GM21528 (cell line): ENCODE measurements around the gene C1orf159.
"Not testable (repeated sequence)": the region's sequence is repeated elsewhere in the genome, so short reads cannot be mapped to it uniquely, and the experiment has no call there.

Experiments used
- ATAC-seq: cut with Tn5 transposase; IDR thresholded peaks from one replicate; pipeline ENCODE4 v1.9.1; 2021; ENCODE audit warnings: mild to moderate bottlenecking, moderate library complexity; ENCODE audit not compliant: unreplicated experiment, low FRiP score

The C1orf159 gene

DNA sequence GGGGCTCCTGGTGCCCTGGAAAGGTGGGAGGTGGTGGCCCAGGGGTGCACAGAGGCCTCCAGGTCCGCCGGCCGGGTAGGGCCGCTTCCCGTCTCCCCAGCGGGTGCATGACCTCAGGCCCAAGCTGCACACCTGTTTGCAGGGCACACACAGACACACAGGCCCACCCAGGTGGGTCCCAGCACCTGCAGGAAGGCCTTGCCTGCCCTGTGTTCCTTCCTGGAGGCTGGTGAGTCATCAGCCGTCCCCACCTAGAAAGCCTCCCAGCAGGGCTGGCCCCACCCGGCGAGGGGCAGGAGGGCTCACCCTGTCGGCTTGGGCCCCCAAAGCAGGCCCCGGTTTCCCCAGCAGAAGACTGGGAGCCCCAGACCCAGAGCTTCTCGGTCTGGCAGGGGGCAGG is 34.2 kb upstream of the C1orf159 start:
- ATAC-seq: no peak

- no peak for ATAC-seq
These were observed 33.5 kb upstream of the C1orf159 start for GRCh38 chr1:1149416-1149815.

DNA sequence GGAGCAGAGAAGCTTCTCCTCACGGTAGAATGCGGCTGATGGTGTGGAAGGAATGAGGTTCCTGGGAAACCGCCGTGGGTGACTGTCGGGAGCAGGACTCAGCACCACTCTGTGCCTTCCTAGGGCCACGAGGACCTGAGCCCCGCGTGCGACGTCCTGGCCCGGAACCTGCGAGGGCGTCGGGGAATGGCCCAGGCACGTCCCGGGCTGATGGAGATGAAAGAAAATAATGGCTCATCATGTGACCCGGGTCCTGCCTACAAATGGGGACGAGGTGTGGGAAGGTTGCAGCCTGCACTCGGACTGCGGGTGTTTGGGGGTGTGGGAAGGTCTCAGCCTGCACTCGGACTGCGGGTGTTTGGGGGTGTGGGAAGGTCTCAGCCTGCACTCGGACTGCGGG is 32.7 kb upstream of the C1orf159 start:
- ATAC-seq: no peak

- no peak for ATAC-seq
These were observed 32.2 kb upstream of the C1orf159 start for GRCh38 chr1:1148061-1148460.

- no peak for ATAC-seq
These were observed 30.7 kb upstream of the C1orf159 start for GRCh38 chr1:1146596-1146995.

- ATAC-seq: no peak
These were observed 30.1 kb upstream of the C1orf159 start for GRCh38 chr1:1146026-1146425.

DNA sequence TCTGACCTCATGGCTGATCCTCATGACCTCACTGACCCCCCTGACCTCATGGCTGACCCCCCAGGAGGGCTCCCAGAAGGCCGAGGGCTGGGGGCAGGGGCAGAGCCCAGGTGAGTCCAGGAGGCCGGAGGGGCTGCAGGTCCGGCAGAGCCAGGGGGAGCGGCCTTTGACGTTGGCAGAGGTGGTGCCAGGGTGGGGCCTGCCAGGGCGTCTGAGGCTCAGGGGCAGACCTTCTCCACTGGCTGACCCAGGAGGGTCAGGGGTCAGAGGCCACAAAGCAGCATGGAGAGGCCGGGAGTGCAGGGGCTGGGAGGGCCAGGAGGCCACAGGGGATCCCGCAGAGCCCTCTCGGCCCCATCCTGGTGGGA is 29.6 kb upstream of the C1orf159 start:
- ATAC-seq: no peak

DNA sequence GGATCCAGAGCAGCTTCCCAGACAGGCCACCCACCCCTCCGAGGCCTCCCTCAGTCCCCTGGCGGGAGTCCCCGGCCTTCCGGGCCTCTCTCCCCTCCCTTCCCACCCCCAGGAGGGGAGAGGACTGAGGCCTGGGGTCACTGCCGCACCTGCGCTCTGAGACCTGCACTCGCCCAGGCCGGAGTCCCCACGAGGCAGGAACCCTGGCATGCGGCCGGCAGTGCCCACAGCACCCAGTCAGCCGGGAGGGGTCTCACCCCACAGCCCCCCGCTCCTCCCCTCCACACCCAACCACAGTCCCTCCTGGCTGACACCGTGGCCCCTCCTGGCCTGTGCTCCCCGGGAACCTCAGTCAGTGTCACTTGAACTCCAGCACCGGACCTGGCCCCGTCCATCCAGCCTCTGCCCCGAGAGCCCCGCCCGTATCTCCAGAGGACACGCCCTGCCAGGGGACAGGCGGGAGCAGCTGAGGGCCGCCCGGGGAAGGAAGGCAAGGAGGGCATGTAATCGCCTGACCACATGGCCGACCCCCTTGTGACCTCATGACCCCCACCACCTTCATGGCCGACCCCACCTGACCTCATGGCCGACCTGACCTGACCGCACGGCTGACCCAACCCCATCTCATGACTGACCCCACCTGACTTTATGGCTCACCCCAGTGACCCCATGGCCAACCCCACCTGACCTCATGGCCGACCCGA is 29.1 kb upstream of the C1orf159 start:
- ATAC-seq: no peak

DNA sequence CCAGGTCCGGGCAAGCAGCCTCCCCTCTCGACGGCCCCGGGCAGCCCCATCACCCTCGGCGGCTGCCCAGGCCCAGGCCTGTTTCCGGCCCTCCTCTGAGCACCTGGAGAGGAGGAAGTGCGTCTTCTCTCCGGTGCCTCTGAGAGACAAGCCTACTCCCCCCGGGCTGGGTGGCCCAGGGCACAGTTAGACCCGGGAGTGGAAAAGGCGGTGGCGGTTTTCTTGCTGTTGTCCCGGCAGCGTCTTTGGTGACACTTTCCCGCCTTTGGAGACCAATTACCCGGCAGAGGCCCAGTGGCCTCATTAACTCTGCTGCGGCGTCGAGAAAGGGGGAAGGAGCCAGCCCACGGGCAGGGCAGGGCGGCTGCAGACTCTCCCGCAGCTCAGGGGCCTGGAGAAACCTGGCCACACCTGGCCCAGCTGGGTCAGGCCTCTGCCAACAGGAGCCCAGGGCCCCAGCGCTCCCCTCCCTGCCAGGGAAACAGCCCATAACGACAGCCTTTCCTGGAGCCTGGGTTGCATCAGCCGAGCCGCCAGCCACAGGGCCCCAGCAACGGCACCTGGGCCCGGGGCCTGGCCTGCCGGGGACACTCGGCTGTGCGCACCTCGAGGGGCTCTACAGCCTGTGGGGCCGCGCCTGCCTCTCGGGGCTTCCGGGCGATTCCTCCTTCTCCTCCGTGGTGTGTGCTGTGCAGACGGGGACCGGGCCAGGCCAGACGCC is 28.4 kb upstream of the C1orf159 start:
- ATAC-seq: no peak

GRCh38 chr1:1143636-1144035 is 27.7 kb upstream of the C1orf159 start:
- ATAC-seq: no peak

DNA sequence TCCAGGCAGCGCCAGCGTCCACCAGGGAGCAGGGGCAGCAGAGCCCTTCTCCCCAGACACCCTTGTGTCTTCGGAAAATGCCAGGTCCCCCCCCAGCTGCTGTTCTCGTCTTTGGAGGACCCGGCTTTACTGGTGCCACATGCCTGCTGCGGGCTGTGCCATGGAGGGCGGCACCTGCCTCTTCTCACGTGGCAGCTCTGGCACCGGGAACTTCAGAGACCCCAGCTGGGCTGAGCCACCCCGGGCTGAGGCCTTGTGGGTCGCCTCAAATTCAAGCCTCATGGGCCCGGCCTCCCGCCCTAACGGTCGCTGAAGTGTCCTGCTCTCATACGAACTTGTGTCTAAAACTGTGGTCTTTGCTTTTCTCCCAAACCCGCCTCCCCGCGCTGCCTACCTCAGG is 27.0 kb upstream of the C1orf159 start:
- no peak for ATAC-seq

DNA sequence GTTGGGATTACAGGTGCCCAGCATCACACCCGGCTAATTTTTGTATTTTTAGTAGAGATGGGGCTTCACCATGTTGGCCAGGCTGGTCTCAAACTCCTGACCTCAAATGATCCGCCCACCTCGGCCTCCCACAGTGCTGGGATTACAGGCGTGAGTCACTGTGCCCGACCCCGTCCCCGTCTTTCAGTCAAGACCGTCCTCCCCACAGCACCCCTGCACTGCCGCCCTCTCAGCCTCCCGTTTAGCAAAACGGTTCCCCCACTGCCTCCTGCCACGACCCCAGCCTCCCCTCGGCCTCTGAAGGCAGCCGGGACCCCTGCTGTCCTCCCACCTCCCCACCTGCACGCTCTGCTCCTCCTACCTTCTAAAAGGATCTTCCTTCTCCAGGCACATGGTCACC is 26.5 kb upstream of the C1orf159 start:
- not testable (repeated sequence) for ATAC-seq

DNA sequence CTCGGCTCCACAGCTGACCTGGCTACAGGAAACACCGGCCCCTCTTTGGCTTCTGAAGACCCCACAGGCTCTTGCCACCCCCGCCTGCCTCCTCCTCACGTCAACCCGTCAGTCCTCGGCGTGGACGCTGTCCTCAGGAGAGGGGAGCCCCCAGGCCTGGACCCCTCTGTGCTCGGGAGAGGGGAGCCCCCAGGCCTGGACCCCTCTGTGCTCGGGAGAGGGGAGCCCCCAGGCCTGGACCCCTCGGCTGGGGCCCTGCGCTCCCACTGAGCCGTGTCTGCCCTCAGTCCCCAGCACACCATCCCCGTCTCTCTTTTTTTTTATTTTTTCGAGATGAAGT is 26.0 kb upstream of the C1orf159 start:
- no peak for ATAC-seq

DNA sequence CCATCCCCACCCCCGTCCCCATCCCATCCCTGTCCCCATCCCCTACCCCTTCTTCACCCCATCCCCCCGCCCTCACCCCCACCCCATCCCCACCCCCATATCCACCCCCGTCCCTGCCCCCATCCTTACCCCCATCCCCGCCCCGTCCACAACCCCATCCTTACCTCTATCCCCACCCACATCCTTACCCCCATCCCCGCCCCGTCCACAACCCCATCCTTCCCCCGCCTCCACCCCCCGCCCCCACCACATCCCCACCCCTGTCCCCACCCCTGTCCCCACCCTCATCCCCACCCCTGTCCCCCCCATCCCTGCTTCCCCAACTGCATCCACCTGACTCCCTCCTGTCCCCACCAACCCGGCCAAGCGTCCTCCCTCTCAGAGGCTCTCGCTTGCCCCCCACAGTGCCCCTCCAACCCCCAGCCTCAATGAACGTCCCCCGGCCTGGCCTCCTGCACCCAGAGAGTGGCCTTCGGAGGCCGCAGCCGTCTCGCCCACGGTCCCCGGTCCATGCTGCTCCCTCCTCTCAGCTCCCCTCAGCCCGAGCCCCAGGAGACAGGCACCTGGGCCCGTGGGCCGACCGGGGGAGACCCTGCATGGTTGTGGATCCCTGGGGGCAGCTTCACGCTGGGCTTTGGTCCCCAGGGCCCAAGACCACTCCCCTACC is 25.5 kb upstream of the C1orf159 start:
- no peak for ATAC-seq

- no peak for ATAC-seq
These were observed 24.8 kb upstream of the C1orf159 start for GRCh38 chr1:1140673-1141072.

GRCh38 chr1:1137256-1138045 is 21.6 kb upstream of the C1orf159 start:
- no peak for ATAC-seq

DNA sequence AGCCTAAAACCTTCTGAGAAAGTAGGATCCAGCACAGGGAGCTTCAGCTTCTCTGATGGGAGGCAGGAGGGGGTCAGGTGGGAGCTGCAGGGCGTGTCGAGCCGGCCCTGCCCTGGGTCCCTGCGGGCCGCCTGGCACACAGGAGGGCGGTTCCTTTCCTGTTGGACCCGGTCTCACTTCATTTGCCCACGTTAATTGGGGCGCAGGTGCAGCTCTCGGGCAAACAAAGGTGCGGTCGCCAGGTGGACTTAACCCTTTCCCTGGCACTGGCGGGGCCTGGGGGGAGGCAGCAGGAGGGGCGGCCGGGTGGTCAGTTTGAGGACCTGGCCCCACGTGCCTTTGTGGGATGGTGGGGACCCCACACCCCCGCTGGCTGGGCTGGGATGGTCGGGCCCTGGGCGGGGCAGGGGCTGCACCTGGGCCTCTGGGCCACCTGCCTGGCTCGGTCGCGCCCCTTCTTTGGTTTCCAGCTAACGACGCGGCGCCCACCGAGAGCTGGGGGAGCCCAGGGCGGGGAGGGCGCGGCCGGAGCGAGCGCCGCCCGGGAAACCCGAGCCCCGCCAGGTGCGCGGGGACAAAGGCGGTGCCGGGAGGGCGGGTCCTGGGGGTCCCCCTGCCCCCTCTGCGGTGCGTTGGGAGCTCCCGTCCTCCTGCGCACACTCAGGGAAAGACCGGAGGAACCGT is 20.8 kb upstream of the C1orf159 start:
- ATAC-seq: no peak

DNA sequence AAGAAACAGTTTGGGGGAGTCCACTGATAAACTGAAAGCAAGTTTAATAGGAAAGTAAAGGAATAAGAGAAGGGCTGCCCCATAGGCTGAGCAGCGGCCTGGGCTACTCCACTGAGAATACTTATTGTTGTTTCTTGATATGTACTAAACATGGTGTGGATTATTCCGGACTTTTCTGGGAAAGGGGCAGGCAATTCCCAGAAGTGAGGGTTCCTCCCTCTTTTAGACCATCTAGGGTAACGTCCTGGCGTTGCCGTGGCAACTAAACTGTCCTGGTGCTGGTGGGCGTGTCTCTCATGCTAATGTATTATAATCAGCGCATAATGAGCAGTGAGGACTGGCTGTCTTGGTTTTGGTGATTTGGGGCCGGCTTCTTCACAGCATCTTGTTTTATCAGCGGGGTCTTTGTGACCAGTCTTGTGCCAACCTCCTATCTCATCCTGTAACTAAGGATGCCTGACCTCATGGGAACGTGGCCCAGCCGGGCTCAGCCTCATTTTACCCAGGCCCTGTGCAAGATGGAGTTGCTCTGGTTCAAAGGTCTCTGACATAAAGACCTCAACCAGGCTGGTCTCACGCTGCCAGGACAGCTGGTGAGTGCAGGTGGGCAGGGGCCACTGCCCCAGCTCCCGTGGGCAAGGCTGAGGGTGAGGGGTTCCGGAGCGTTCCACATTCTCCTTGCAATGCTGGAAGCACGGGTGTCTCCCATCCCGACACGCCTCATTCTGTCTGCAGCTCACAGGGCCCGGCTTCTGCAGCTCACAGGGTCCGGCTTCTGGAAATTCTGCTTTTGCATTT is 19.6 kb upstream of the C1orf159 start:
- ATAC-seq: no peak

DNA sequence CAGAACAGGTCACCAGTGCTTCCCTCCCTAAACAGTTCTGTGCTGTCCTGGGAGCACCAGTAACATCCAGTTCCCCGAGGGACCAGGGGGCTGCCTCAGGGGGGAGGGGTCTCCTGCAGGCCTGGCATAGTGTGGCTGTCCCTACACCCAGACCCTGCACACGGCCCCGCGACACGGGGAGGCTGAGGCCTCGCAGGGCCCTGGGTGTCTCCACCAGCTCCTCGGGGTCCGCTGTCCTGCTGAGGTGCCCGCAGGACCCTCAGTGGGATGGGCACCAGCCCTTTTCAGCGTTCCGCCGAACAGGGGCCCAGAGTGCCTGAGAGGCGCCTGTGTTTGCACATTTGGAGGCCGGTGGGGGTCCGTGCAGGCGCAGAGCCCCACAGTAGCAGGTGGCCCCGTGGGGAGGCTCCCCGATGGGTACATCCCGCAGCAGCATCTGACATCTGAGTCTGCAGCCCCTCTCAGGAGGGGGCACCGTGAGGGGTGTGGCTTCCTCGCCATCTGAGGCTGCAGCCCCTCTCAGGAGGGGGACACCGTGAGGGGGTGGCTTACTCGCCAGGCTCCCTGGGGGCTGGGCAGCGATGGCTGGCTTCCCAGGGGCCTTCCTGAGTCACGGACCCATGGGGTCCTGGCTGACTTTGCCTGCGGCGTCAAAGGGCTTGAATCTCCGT is 18.5 kb upstream of the C1orf159 start:
- ATAC-seq: no peak
